Ramos (cell line): ENCODE results near the gene CHST11.

Experiments
- in situ Hi-C: fragments of 300-500 bp; cut with MboI; formaldehyde crosslinking; loops from one replicate; pipeline ENCODE4 v1.14.3; 2022; ENCODE audit warnings: low sequenced_read_pairs; ENCODE audit not compliant: unreplicated experiment

The CHST11 gene

GRCh38 chr12:104638218-104638850, 181.6 kb downstream of the CHST11 start:
- in situ Hi-C loops, result no loop called here

GRCh38 chr12:104638851-104639240, 182.1 kb downstream of the CHST11 start:
- in situ Hi-C loops, result no loop called here

DNA sequence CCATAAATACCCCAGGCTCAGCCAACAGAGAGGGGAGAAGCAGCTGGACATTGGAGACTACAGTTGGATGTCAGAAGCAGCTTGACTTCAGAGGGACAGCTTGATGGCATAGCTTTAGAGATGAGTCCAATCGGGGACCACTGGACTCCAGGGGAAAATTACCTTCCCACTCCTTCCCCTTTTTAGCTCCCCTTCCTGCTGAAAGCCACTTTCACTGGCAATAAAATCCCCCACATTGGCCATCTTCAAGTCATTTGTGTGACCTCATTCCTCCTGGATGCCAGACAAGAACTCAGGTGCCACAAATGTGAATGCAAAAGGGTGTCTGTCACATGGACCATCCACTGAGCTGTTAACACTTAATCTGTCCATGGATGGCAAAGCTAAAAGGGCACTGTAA, 184.2 kb downstream of the CHST11 start:
- in situ Hi-C loops, result no loop called here

- in situ Hi-C loops, result no loop called here
These were observed 185.1 kb downstream of the CHST11 start for GRCh38 chr12:104641862-104642261.

GRCh38 chr12:104643093-104643818, 186.5 kb downstream of the CHST11 start:
- in situ Hi-C loops, result no loop called here

GRCh38 chr12:104643819-104644669, 187.3 kb downstream of the CHST11 start:
- in situ Hi-C loops, result no loop called here

DNA sequence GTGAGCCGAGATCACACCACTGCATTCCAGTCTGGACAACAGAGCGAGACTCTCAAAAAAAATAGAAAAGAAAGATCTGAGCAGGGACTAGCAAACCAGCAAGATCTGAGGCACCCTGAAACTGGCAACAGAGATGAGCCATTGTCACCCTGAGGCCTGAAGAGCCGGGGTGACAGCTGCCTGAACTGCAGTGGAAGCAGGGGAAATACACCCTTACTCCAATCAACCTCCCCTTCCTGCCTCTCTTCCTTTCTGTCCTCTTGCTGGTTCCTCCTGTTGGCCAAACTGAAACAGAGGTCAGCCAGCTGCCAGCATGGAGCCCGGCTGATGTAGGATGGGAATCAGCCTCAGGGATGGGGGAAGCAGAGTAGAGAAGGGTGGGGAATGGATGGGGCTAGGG, 192.0 kb downstream of the CHST11 start:
- in situ Hi-C loops, result no loop called here

GRCh38 chr12:104649217-104649824, 192.6 kb downstream of the CHST11 start:
- in situ Hi-C loops, result no loop called here

GRCh38 chr12:104649921-104650320, 193.2 kb downstream of the CHST11 start:
- in situ Hi-C loops, result no loop called here

DNA sequence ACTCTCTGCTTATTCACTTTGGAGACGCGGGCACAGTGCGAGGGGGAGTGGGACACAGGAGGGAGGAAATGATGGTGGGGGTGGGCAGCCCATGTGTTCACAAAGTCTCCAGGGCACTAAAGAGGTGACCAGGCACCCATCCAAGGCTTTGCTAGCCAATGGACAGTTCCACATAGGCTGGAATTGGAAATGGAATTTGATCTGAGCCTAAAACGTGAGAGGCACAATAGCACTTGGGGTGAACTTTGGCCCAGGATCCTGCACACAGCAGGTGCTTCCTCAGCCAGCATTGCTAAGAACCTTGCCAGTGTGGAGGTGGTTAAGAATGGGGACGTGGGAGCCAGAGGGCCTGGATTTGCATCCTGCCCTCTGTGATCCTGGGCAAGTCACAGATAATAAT, 193.8 kb downstream of the CHST11 start:
- in situ Hi-C loops, result no loop called here

DNA sequence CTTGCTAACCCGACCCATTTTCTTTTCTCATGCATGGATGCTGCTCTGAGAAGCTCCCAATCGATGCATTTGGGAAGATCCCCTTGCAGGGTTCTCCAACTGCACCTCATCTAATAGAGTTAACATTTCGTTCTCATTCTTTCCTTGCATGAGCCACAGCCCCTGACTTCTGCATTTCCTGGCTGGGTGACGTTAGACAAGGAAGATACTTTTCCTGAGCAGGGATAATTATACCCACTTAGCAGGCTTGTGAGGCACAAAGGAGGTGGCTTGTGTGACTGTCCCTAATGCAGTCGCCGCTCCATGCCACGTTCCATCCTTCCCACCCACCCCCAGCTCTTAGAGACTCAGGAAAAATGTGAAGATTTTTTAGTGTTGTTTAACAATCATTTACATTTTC, 195.1 kb downstream of the CHST11 start:
- in situ Hi-C loops, result no loop called here

- in situ Hi-C loops, result no loop called here
These were observed 195.6 kb downstream of the CHST11 start for GRCh38 chr12:104652358-104652757.

DNA sequence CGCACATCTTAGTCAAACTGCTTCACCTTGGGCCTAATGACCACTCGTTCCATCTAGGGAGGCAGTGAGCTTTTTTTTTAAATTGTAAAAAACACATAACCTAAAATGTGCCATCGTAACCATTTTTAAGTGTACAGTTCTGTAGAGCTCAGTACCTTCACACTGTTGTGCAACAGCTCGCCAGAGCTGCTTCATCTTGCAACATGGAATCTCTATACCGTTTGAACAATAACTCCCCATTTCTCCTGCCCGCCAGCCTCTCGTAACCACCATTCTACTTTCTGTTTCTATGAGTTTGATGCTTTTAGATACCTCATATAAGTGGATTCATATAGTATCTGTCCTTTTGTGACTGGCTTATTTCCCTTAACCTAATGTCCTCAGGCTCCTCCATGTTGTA, 196.2 kb downstream of the CHST11 start:
- in situ Hi-C loops, result no loop called here

- in situ Hi-C loops, result no loop called here
These were observed 197.2 kb downstream of the CHST11 start for GRCh38 chr12:104653730-104654664.

- in situ Hi-C loops, result no loop called here
These were observed 198.2 kb downstream of the CHST11 start for GRCh38 chr12:104654665-104655609.

DNA sequence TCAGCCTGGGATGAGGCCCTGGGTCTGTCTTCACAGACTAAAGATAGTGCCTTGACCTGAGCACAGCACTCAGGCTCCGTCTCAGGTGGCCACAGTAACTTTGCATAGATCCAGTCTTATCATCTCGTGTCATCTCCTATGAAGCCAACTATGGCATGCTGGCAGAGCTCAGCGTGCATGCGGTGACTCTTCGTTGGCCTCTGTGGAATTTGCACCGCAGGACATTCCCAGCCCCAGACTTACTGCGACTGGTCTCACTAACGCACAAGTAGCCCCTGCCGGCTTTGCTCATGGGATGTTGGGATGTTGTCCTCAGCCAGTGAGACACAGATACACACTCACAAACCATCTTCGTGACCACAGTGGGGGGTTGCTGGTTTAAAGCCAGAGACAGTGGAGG, 199.6 kb downstream of the CHST11 start:
- in situ Hi-C loops, result no loop called here

GRCh38 chr12:104656921-104657320, 200.2 kb downstream of the CHST11 start:
- in situ Hi-C loops, result no loop called here

- in situ Hi-C loops, result no loop called here
These were observed 201.2 kb downstream of the CHST11 start for GRCh38 chr12:104657726-104658484.
